H9 (cell line): ENCODE data around the gene PLSCR2. TPM values are rescaled to one million over a fixed set of nuclear protein-coding genes. Genes with fewer than 3 reads are reported as not detected.

ENCODE experiments used
- DNase-seq: peaks from one replicate; pipeline ENCODE4 v3.0.0-alpha.2; 2017
- H2AFZ ChIP-seq: one replicate; pipeline ENCODE4 v1.6.1; 2013; ENCODE audit warnings: mild to moderate bottlenecking, low read length, control low read depth, moderate library complexity
- H2AK5ac ChIP-seq: 2 replicates; pipeline ENCODE4 v1.6.1; 2013; ENCODE audit warnings: low read length, control low read depth, mixed read lengths; ENCODE audit not compliant: insufficient read length
- H2BK120ac ChIP-seq: one replicate; pipeline ENCODE4 v1.6.1; 2013; ENCODE audit warnings: low read depth, mild to moderate bottlenecking, low read length, control low read depth, inconsistent platforms; ENCODE audit not compliant: poor library complexity, severe bottlenecking
- H2BK12ac ChIP-seq: 2 replicates; pipeline ENCODE4 v1.6.1; 2013; ENCODE audit warnings: low read length, control low read depth, mixed read lengths, low read depth; ENCODE audit not compliant: insufficient read length
- H2BK15ac ChIP-seq: 2 replicates; pipeline ENCODE4 v1.6.1; 2013; ENCODE audit warnings: low read depth, low read length, control low read depth
- H2BK20ac ChIP-seq: one replicate; pipeline ENCODE4 v1.6.1; 2013; ENCODE audit warnings: low read depth, mild to moderate bottlenecking, low read length, control low read depth, inconsistent platforms; ENCODE audit not compliant: poor library complexity, severe bottlenecking
- H2BK5ac ChIP-seq: 2 replicates; pipeline ENCODE4 v1.6.1; 2013; ENCODE audit warnings: low read length, control low read depth, mixed read lengths; ENCODE audit not compliant: insufficient read length
- H3K14ac ChIP-seq: 2 replicates; pipeline ENCODE4 v1.6.1; 2013; ENCODE audit warnings: low read length, control low read depth; ENCODE audit not compliant: insufficient read depth
- H3K18ac ChIP-seq: 2 replicates; pipeline ENCODE4 v1.6.1; 2013; ENCODE audit warnings: low read depth, mild to moderate bottlenecking, mixed read lengths, low read length, control low read depth; ENCODE audit not compliant: insufficient read length
- H3K23ac ChIP-seq: 2 replicates; pipeline ENCODE4 v1.6.1; 2013; ENCODE audit warnings: low read length, control low read depth, mixed read lengths, low read depth; ENCODE audit not compliant: insufficient read length
- H3K23me2 ChIP-seq: 2 replicates; pipeline ENCODE4 v1.6.1; 2013; ENCODE audit warnings: low read depth, mild to moderate bottlenecking, mixed read lengths, low read length, control low read depth; ENCODE audit not compliant: insufficient read length, poor library complexity, severe bottlenecking
- H3K27ac ChIP-seq: 2 replicates; pipeline ENCODE4 v1.5.1; 2013; ENCODE audit warnings: low read length, control low read depth, mixed read lengths, low read depth; ENCODE audit not compliant: insufficient read length
- H3K27me3 ChIP-seq: 2 replicates; pipeline ENCODE4 v1.6.1; 2013; ENCODE audit warnings: low read length, control low read depth, inconsistent platforms; ENCODE audit not compliant: insufficient read depth
- H3K4ac ChIP-seq: 2 replicates; pipeline ENCODE4 v1.6.1; 2013; ENCODE audit warnings: low read depth, mild to moderate bottlenecking, control low read depth, inconsistent platforms, low read length, moderate library complexity
- H3K4me1 ChIP-seq: 2 replicates; pipeline ENCODE4 v1.6.1; 2013; ENCODE audit warnings: low read length, control low read depth, inconsistent platforms; ENCODE audit not compliant: insufficient read depth
- H3K4me2 ChIP-seq: 2 replicates; pipeline ENCODE4 v1.6.1; 2013; ENCODE audit warnings: low read length, control low read depth, mixed read lengths; ENCODE audit not compliant: insufficient read length, insufficient read depth
- H3K56ac ChIP-seq: 2 replicates; pipeline ENCODE4 v1.6.1; 2013; ENCODE audit warnings: low read depth, mild to moderate bottlenecking, mixed read lengths, low read length, control low read depth; ENCODE audit not compliant: insufficient read length
- H3K79me1 ChIP-seq: 2 replicates; pipeline ENCODE4 v1.6.1; 2013; ENCODE audit warnings: low read depth, mild to moderate bottlenecking, moderate library complexity, low read length, control low read depth, inconsistent platforms; ENCODE audit not compliant: insufficient read depth, poor library complexity, severe bottlenecking
- H3K79me2 ChIP-seq: 2 replicates; pipeline ENCODE4 v1.6.1; 2013; ENCODE audit warnings: low read length, control low read depth, inconsistent platforms; ENCODE audit not compliant: insufficient read depth
- H3K9ac ChIP-seq: 2 replicates; pipeline ENCODE4 v1.6.1; 2013; ENCODE audit warnings: low read length, control low read depth, mixed read lengths; ENCODE audit not compliant: insufficient read length; ENCODE audit errors: extremely low read depth
- H3K9me3 ChIP-seq: one replicate; pipeline ENCODE4 v1.6.1; 2013; ENCODE audit warnings: low read depth, low read length, inconsistent platforms; ENCODE audit not compliant: control insufficient read depth
- H3T11ph ChIP-seq: one replicate; pipeline ENCODE4 v1.6.1; 2013; ENCODE audit warnings: mild to moderate bottlenecking, low read length, control low read depth, inconsistent platforms
- H4K20me1 ChIP-seq: one replicate; pipeline ENCODE4 v1.6.1; 2013; ENCODE audit not compliant: control insufficient read depth, insufficient read length, insufficient read depth
- H4K5ac ChIP-seq: 2 replicates; pipeline ENCODE4 v1.6.1; 2013; ENCODE audit warnings: low read depth, mild to moderate bottlenecking, mixed read lengths, low read length, control low read depth; ENCODE audit not compliant: insufficient read length
- H4K8ac ChIP-seq: replicated peaks from 2 replicates; pipeline ENCODE4 v1.6.1; 2013; ENCODE audit warnings: low read length, control low read depth, mixed read lengths, low read depth; ENCODE audit not compliant: insufficient read length
- H4K91ac ChIP-seq: 2 replicates; pipeline ENCODE4 v1.6.1; 2013; ENCODE audit warnings: low read depth, mild to moderate bottlenecking, moderate library complexity, mixed read lengths, low read length, control low read depth; ENCODE audit not compliant: insufficient read length
- H3K27ac Mint-ChIP-seq, 3 experiments: 2 replicates in 2 of 3; 3 replicates in 1 of 3; pipeline ENCODE4 v1.8.0; 2020 to 2021; ENCODE audit warnings: mixed read lengths in 3 of 3, mild to moderate bottlenecking in 1 of 3, moderate library complexity in 1 of 3
- H3K27me3 Mint-ChIP-seq: 2 replicates; pipeline ENCODE4 v1.8.0; 2021; ENCODE audit warnings: low read depth, mild to moderate bottlenecking, moderate library complexity, mixed read lengths
- H3K36me3 Mint-ChIP-seq, 3 experiments: 2 replicates in 2 of 3; 3 replicates in 1 of 3; pipeline ENCODE4 v1.8.0; 2020 to 2021; ENCODE audit warnings: low read depth in 3 of 3, mixed read lengths in 3 of 3; ENCODE audit not compliant: insufficient read depth in 1 of 3
- H3K4me1 Mint-ChIP-seq, 2 experiments: 2 replicates each; pipeline ENCODE4 v1.8.0; 2020; ENCODE audit warnings: mixed read lengths in 2 of 2
- H3K4me3 Mint-ChIP-seq, 2 experiments: 2 replicates in 1 of 2; 3 replicates in 1 of 2; pipeline ENCODE4 v1.8.0; 2020 to 2021; ENCODE audit warnings: mild to moderate bottlenecking in 2 of 2, mixed read lengths in 2 of 2, moderate library complexity in 1 of 2
- H3K9me3 Mint-ChIP-seq, 2 experiments: 2 replicates in 1 of 2; 3 replicates in 1 of 2; pipeline ENCODE4 v1.8.0; 2020; ENCODE audit warnings: mild to moderate bottlenecking in 2 of 2, mixed read lengths in 2 of 2, moderate library complexity in 1 of 2
- WGBS: extraction: QIAGEN DNeasy Blood & Tissue Kit; methylation state at CpG from one replicate; pipeline ENCODE4 v1.1.7; 2013; ENCODE audit warnings: missing lambda C conversion rate, low lambda C conversion rate, mixed read lengths; ENCODE audit not compliant: insufficient read length; ENCODE audit errors: extremely low coverage; 5-methylcytosine and 5-hydroxymethylcytosine counted together
- total RNA-seq: library from RNA; stranded (reverse); gene quantifications from 2 replicates; pipeline ENCODE4 v1.2.1, GENCODE V29; 2021
- TF ChIP-seq, protein P1 (sequence below): fragments of 200-600 bp; sonication (generic); conservative IDR thresholded peaks from 3 replicates; pipeline ENCODE4 v1.8.0; 2021; ENCODE audit warnings: antibody characterized with exemption, mild to moderate bottlenecking

Gene PLSCR2
- total RNA-seq, 1 experiment from 2014 or later: not detected

DNA sequence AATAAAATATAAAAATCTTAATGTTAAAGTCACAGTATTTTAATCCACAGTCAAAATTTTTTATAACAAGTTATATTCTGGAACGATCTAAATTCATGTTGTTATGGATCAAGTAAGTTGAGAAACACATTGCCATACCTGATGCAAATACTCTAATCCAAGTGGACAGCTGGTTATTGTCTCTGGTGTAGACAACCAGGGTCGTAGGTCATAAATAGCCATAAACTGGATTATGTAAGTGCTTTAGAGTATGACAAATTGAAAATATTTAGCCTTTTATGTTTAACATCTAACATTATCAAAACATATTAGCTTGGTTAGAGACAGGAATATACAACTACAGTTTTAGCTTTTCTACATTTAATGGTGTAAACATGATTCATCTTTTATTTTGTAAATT is 53.0 kb downstream of the PLSCR2 start:
- no peaks in the 10 kb centered on the region for H3K27me3 ChIP-seq
- Mint-ChIP-seq H3K36me3 (peaks cover 11 to 17% (median 14%) of the 10 kb centered on the region in 3 experiments), H3K9me3 (peaks cover 13 to 17% of the 10 kb centered on the region in 2 experiments), H3K4me3 (no peak overlapping the region), H3K27ac (no peak overlapping the region), H3K4me1 (no peaks in the 10 kb centered on the region; a peak in 1 of 4 replicates), H3K27me3 (no peaks in the 10 kb centered on the region)
- no peak overlapping the region for H2BK12ac ChIP-seq
- DNase-seq: no peak
- H2AK5ac ChIP-seq: no peak overlapping the region
- H3K79me1 ChIP-seq: no peaks in the 10 kb centered on the region
- H4K8ac ChIP-seq: no peak overlapping the region
- no peak overlapping the region for H2BK5ac ChIP-seq
- H3K23ac ChIP-seq: no peak overlapping the region
- no peak overlapping the region for H3T11ph ChIP-seq
- H3K9ac ChIP-seq: no peak overlapping the region
- H3K14ac ChIP-seq: no peak overlapping the region
- H2BK15ac ChIP-seq: no peak overlapping the region
- H3K4me2 ChIP-seq: no peak overlapping the region
- H3K27ac ChIP-seq: no peak overlapping the region
- H4K20me1 ChIP-seq: no peaks in the 10 kb centered on the region
- no peak overlapping the region for H3K18ac ChIP-seq
- H2BK120ac ChIP-seq: no peak overlapping the region
- no peaks in the 10 kb centered on the region for H3K23me2 ChIP-seq
- H3K9me3 ChIP-seq: no peaks in the 10 kb centered on the region
- no peak overlapping the region for H4K91ac ChIP-seq
- H3K56ac ChIP-seq: no peak overlapping the region
- H4K5ac ChIP-seq: no peak overlapping the region
- no peak overlapping the region for H2AFZ ChIP-seq
- TF ChIP-seq, protein P1, sequence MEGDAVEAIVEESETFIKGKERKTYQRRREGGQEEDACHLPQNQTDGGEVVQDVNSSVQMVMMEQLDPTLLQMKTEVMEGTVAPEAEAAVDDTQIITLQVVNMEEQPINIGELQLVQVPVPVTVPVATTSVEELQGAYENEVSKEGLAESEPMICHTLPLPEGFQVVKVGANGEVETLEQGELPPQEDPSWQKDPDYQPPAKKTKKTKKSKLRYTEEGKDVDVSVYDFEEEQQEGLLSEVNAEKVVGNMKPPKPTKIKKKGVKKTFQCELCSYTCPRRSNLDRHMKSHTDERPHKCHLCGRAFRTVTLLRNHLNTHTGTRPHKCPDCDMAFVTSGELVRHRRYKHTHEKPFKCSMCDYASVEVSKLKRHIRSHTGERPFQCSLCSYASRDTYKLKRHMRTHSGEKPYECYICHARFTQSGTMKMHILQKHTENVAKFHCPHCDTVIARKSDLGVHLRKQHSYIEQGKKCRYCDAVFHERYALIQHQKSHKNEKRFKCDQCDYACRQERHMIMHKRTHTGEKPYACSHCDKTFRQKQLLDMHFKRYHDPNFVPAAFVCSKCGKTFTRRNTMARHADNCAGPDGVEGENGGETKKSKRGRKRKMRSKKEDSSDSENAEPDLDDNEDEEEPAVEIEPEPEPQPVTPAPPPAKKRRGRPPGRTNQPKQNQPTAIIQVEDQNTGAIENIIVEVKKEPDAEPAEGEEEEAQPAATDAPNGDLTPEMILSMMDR: no peak
- H3K4me1 ChIP-seq: no peaks in the 10 kb centered on the region
- no peak overlapping the region for H2BK20ac ChIP-seq
- no peaks in the 10 kb centered on the region for H3K79me2 ChIP-seq
- WGBS: no CpG with 5 or more reads among the region's 2 CpGs
- no peak overlapping the region for H3K4ac ChIP-seq
